ENCODE measurements around the gene SEMA3C. TPM values are rescaled to one million over a fixed set of nuclear protein-coding genes. Genes with fewer than 3 reads are reported as not detected.

SEMA3C gene
- total RNA-seq, 2 donors from 2014 or later = 3.0 to 3.4 TPM

- Histone ChIP-seq H3K9me3 (no peaks in the 10 kb centered on the region), H3K27ac (no peak overlapping the region), H3K27me3 (no peaks in the 10 kb centered on the region), H3K4me3 (no peak overlapping the region), H3K4me1 (no peaks in the 10 kb centered on the region), H3K36me3 (replicated peaks in 1 of 2; ENCODE audit: insufficient read depth in 1 of 2, low read depth in 2 of 2) (no peaks in the 10 kb centered on the region)
- ATAC-seq (no peak), DNase-seq (peak in 1 of 4 donors; percentile 17)
- no peak for TF ChIP-seq CTCF (IDR thresholded peaks at IDR 0.05)
- TF ChIP-seq POLR2A (IDR thresholded peaks at IDR 0.05) = no peak
- intact Hi-C loops (cut with DNase I) = no loop called here
Measured at GRCh38 chr7:80781561-80781979, 137.3 kb downstream of the SEMA3C start.

- no peak for DNase-seq
- no peak for ATAC-seq
- TF ChIP-seq CTCF (IDR thresholded peaks at IDR 0.05) (no peak), POLR2A (IDR thresholded peaks at IDR 0.05) (no peak)
- H3K27me3 ChIP-seq = no peaks in the 10 kb centered on the region
- no peak overlapping the region for H3K4me3 ChIP-seq
- no peaks in the 10 kb centered on the region for H3K9me3 ChIP-seq
- H3K4me1 ChIP-seq = no peaks in the 10 kb centered on the region
- H3K36me3 ChIP-seq (replicated peaks in 1 of 2; ENCODE audit: insufficient read depth in 1 of 2, low read depth in 2 of 2) = no peaks in the 10 kb centered on the region
- no peak overlapping the region for H3K27ac ChIP-seq
- intact Hi-C loops (cut with DNase I) = no loop called here
- WGBS, 2 donors = 84 to 85% methylated on average over 2 of the region's 2 CpGs
Measured at GRCh38 chr7:80781146-80781545, 137.7 kb downstream of the SEMA3C start.

GRCh38 chr7:80779456-80779855 is 139.4 kb downstream of the SEMA3C start:
- ATAC-seq = no peak
- 86 to 87% methylated on average over 2 of the region's 2 CpGs for whole genome bisulfite sequencing, 2 donors
- no peak overlapping the region for H3K27ac ChIP-seq
- no peak for DNase-seq
- TF ChIP-seq CTCF (IDR thresholded peaks at IDR 0.05) = no peak
- TF ChIP-seq POLR2A (IDR thresholded peaks at IDR 0.05) = no peak
- intact Hi-C loops (cut with DNase I) = no loop called here
- H3K9me3 ChIP-seq = no peaks in the 10 kb centered on the region
- no peaks in the 10 kb centered on the region for H3K4me1 ChIP-seq
- H3K36me3 ChIP-seq (replicated peaks in 1 of 2; ENCODE audit: insufficient read depth in 1 of 2, low read depth in 2 of 2) = no peaks in the 10 kb centered on the region
- no peaks in the 10 kb centered on the region for H3K27me3 ChIP-seq
- no peak overlapping the region for H3K4me3 ChIP-seq

- no peak overlapping the region for H3K27ac ChIP-seq
- WGBS, 2 donors = 54 to 61% methylated on average over 3 of the region's 3 CpGs
- TF ChIP-seq CTCF (IDR thresholded peaks at IDR 0.05) = no peak
- no peak for TF ChIP-seq POLR2A (IDR thresholded peaks at IDR 0.05)
Measured at GRCh38 chr7:80775897-80776296, 143.0 kb downstream of the SEMA3C start.

GRCh38 chr7:80775482-80775881 is 143.4 kb downstream of the SEMA3C start:
- H3K27me3 ChIP-seq = no peaks in the 10 kb centered on the region
- H3K36me3 ChIP-seq (replicated peaks in 1 of 2; ENCODE audit: insufficient read depth in 1 of 2, low read depth in 2 of 2) = no peaks in the 10 kb centered on the region
- ATAC-seq (no peak), DNase-seq (no peak)
- H3K27ac ChIP-seq = no peak overlapping the region
- H3K4me1 ChIP-seq = no peaks in the 10 kb centered on the region
- intact Hi-C loops (cut with DNase I) = no loop called here
- TF ChIP-seq POLR2A (IDR thresholded peaks at IDR 0.05) (no peak), CTCF (IDR thresholded peaks at IDR 0.05) (no peak)
- H3K4me3 ChIP-seq = no peak overlapping the region
- no peaks in the 10 kb centered on the region for H3K9me3 ChIP-seq

More at GRCh38 chr7:80775897-80776296, 143.0 kb downstream of the SEMA3C start:
- DNase-seq = no peak
- Histone ChIP-seq H3K9me3 (no peaks in the 10 kb centered on the region), H3K4me1 (no peaks in the 10 kb centered on the region), H3K4me3 (no peak overlapping the region), H3K36me3 (replicated peaks in 1 of 2; ENCODE audit: insufficient read depth in 1 of 2, low read depth in 2 of 2) (no peaks in the 10 kb centered on the region), H3K27me3 (no peaks in the 10 kb centered on the region)
- intact Hi-C loops (cut with DNase I) = no loop called here
- no peak for ATAC-seq
